WTC11 (cell line): Measurements from ENCODE around the gene YWHAQ. TPM values are rescaled to one million over a fixed set of nuclear protein-coding genes. Genes with fewer than 3 reads are reported as not detected.

Source experiments
- ATAC-seq: fragments of 200-7000 bp; cut with Tn5 transposase; 2 replicates; pipeline ENCODE4 v1.10.0; 2021; ENCODE audit warnings: mild to moderate bottlenecking, moderate library complexity
- CTCF ChIA-PET: fragments of 300-600 bp; sonication (Branson Sonifier 250); formaldehyde crosslinking; loops from one replicate; lab custom pipeline; 2021; ENCODE audit warnings: antibody characterized with exemption; lab: Charles Lee
- POLR2A ChIA-PET: fragments of 350-600 bp; sonication (Branson Sonifier 250); formaldehyde crosslinking; loops from one replicate; lab custom pipeline; 2021; ENCODE audit warnings: antibody characterized with exemption; lab: Charles Lee
- DNase-seq: peaks from one replicate; pipeline ENCODE4 v3.0.0; 2021; ENCODE audit warnings: low spot score
- H3K27ac Mint-ChIP-seq: 2 replicates; pipeline ENCODE4 v1.8.0; 2021; ENCODE audit warnings: mixed read lengths
- H3K27me3 Mint-ChIP-seq: 2 replicates; pipeline ENCODE4 v1.8.0; 2021; ENCODE audit warnings: low read depth, mild to moderate bottlenecking, moderate library complexity, mixed read lengths
- H3K36me3 Mint-ChIP-seq: 2 replicates; pipeline ENCODE4 v1.8.0; 2021; ENCODE audit warnings: mixed read lengths
- H3K4me1 Mint-ChIP-seq: 2 replicates; pipeline ENCODE4 v1.8.0; 2022; ENCODE audit warnings: mixed read lengths
- H3K4me3 Mint-ChIP-seq: 2 replicates; pipeline ENCODE4 v1.8.0; 2021; ENCODE audit warnings: mild to moderate bottlenecking, moderate library complexity, mixed read lengths
- H3K9me3 Mint-ChIP-seq: 2 replicates; pipeline ENCODE4 v1.8.0; 2021; ENCODE audit warnings: mixed read lengths
- ATF6 ChIP-seq: sonication (generic); formaldehyde crosslinking; IDR thresholded peaks from 2 replicates; pipeline ENCODE4 v1.8.1; 2023; ENCODE audit warnings: mild to moderate bottlenecking, missing genetic modification reagents
- CTCF ChIP-seq: fragments of 200-600 bp; IDR thresholded peaks from 2 replicates; pipeline ENCODE4 v1.8.0; 2022; ENCODE audit warnings: antibody characterized with exemption
- EMX1 ChIP-seq: fragments of 250-450 bp; sonication (Bioruptor Pico); IDR thresholded peaks from 2 replicates; pipeline ENCODE4 v1.8.0; 2021; ENCODE audit warnings: mild to moderate bottlenecking
- ERG ChIP-seq: fragments of 250-450 bp; sonication (Bioruptor Pico); IDR thresholded peaks from 2 replicates; pipeline ENCODE4 v1.8.0; 2021; ENCODE audit warnings: mild to moderate bottlenecking
- JAZF1 ChIP-seq: fragments of 250-450 bp; sonication (Bioruptor Pico); IDR thresholded peaks from 2 replicates; pipeline ENCODE4 v1.9.0; 2021; ENCODE audit warnings: moderate library complexity, mild to moderate bottlenecking, inconsistent platforms
- KAT7 ChIP-seq: sonication (generic); formaldehyde crosslinking; IDR thresholded peaks from 2 replicates; pipeline ENCODE4 v1.8.1; 2023; ENCODE audit warnings: missing genetic modification reagents, mild to moderate bottlenecking, borderline replicate concordance
- MYBL2 ChIP-seq: sonication (generic); formaldehyde crosslinking; IDR thresholded peaks from 2 replicates; pipeline ENCODE4 v1.8.1; 2023; ENCODE audit warnings: mild to moderate bottlenecking, moderate library complexity, missing genetic modification reagents
- NR2C2 ChIP-seq: sonication (generic); formaldehyde crosslinking; IDR thresholded peaks from 2 replicates; pipeline ENCODE4 v1.8.0; 2022; ENCODE audit warnings: mild to moderate bottlenecking, missing genetic modification reagents
- NR3C1 ChIP-seq: sonication (generic); formaldehyde crosslinking; conservative IDR thresholded peaks from 2 replicates; pipeline ENCODE4 v1.8.1; 2023; ENCODE audit warnings: low read depth, mild to moderate bottlenecking, missing genetic modification reagents
- RELA ChIP-seq: sonication (generic); formaldehyde crosslinking; IDR thresholded peaks from 2 replicates; pipeline ENCODE4 v1.8.1; 2022; ENCODE audit warnings: missing genetic modification reagents, mild to moderate bottlenecking, borderline replicate concordance
- RORB ChIP-seq: fragments of 250-450 bp; sonication (Bioruptor Pico); IDR thresholded peaks from 2 replicates; pipeline ENCODE4 v1.9.0; 2021; ENCODE audit warnings: mild to moderate bottlenecking
- ZNF263 ChIP-seq: sonication (generic); formaldehyde crosslinking; IDR thresholded peaks from 2 replicates; pipeline ENCODE4 v1.8.1; 2022; ENCODE audit warnings: low read depth, mild to moderate bottlenecking, moderate library complexity, missing genetic modification reagents
- ZNF317 ChIP-seq: sonication (generic); formaldehyde crosslinking; IDR thresholded peaks from 2 replicates; pipeline ENCODE4 v1.8.1; 2023; ENCODE audit warnings: low read depth, mild to moderate bottlenecking, moderate library complexity, missing genetic modification reagents, borderline replicate concordance
- ZNF423 ChIP-seq: fragments of 250-450 bp; sonication (Bioruptor Pico); IDR thresholded peaks from 2 replicates; pipeline ENCODE4 v2.1.2; 2022; ENCODE audit warnings: mild to moderate bottlenecking, moderate library complexity
- total RNA-seq: library from RNA; stranded (reverse); gene quantifications from 3 replicates; pipeline ENCODE4 v1.2.3, GENCODE V29; 2021
- TF ChIP-seq, protein P1 (sequence below): sonication (generic); formaldehyde crosslinking; IDR thresholded peaks from 2 replicates; pipeline ENCODE4 v1.8.1; 2022; ENCODE audit warnings: low read depth, mild to moderate bottlenecking, moderate library complexity, missing genetic modification reagents, borderline replicate concordance
- TF ChIP-seq, protein P2 (sequence below): sonication (generic); formaldehyde crosslinking; IDR thresholded peaks from 2 replicates; pipeline ENCODE4 v1.8.0; 2023; ENCODE audit warnings: missing genetic modification reagents
- TF ChIP-seq, protein P3 (sequence below): sonication (generic); formaldehyde crosslinking; IDR thresholded peaks from 2 replicates; pipeline ENCODE4 v1.8.1; 2022; ENCODE audit warnings: mild to moderate bottlenecking, missing genetic modification reagents, moderate library complexity, borderline replicate concordance
- TF ChIP-seq, protein P4 (sequence below): sonication (generic); formaldehyde crosslinking; IDR thresholded peaks from 2 replicates; pipeline ENCODE4 v1.8.0; 2022; ENCODE audit warnings: missing genetic modification reagents

YWHAQ gene
- total RNA-seq, 1 experiment from 2014 or later: 395 TPM

- Mint-ChIP-seq H3K36me3 (no peaks in the 10 kb centered on the region), H3K27me3 (peaks cover 3% of the 10 kb centered on the region), H3K27ac (no peak overlapping the region), H3K4me3 (no peak overlapping the region), H3K9me3 (no peaks in the 10 kb centered on the region), H3K4me1 (peaks cover 16% of the 10 kb centered on the region)
- POLR2A ChIA-PET: no interaction called here
- TF ChIP-seq NR2C2 (CRISPR knock-in tag) (no peak), RELA (CRISPR knock-in tag) (no peak)
- TF ChIP-seq, protein P1, sequence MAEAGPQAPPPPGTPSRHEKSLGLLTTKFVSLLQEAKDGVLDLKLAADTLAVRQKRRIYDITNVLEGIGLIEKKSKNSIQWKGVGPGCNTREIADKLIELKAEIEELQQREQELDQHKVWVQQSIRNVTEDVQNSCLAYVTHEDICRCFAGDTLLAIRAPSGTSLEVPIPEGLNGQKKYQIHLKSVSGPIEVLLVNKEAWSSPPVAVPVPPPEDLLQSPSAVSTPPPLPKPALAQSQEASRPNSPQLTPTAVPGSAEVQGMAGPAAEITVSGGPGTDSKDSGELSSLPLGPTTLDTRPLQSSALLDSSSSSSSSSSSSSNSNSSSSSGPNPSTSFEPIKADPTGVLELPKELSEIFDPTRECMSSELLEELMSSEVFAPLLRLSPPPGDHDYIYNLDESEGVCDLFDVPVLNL: no peak
- no peak for ATAC-seq
- CTCF ChIA-PET: no interaction called here
- no peak for DNase-seq
Measured at GRCh38 chr2:9644603-9645002, 13.8 kb upstream of the YWHAQ start.

GRCh38 chr2:9644021-9644420 lies 13.2 kb upstream of the YWHAQ start:
- ATAC-seq: no peak
- Mint-ChIP-seq H3K4me3 (no peak overlapping the region), H3K4me1 (peaks cover 10% of the 10 kb centered on the region), H3K27ac (no peak overlapping the region), H3K36me3 (no peaks in the 10 kb centered on the region), H3K9me3 (no peaks in the 10 kb centered on the region)
- no peak for DNase-seq
- CTCF ChIA-PET: no interaction called here
- TF ChIP-seq RORB (CRISPR knock-in tag) (no peak), JAZF1 (CRISPR knock-in tag) (no peak), CTCF (no peak), EMX1 (CRISPR knock-in tag) (no peak), ZNF317 (CRISPR knock-in tag) (no peak), KAT7 (CRISPR knock-in tag) (no peak), ERG (CRISPR knock-in tag) (no peak), ZNF423 (CRISPR knock-in tag) (no peak), NR3C1 (no peak), MYBL2 (CRISPR knock-in tag) (no peak), ZNF263 (CRISPR knock-in tag) (no peak), ATF6 (CRISPR knock-in tag) (no peak)
- TF ChIP-seq, protein P2, sequence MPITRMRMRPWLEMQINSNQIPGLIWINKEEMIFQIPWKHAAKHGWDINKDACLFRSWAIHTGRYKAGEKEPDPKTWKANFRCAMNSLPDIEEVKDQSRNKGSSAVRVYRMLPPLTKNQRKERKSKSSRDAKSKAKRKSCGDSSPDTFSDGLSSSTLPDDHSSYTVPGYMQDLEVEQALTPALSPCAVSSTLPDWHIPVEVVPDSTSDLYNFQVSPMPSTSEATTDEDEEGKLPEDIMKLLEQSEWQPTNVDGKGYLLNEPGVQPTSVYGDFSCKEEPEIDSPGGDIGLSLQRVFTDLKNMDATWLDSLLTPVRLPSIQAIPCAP (CRISPR knock-in tag): no peak
- TF ChIP-seq, protein P3, sequence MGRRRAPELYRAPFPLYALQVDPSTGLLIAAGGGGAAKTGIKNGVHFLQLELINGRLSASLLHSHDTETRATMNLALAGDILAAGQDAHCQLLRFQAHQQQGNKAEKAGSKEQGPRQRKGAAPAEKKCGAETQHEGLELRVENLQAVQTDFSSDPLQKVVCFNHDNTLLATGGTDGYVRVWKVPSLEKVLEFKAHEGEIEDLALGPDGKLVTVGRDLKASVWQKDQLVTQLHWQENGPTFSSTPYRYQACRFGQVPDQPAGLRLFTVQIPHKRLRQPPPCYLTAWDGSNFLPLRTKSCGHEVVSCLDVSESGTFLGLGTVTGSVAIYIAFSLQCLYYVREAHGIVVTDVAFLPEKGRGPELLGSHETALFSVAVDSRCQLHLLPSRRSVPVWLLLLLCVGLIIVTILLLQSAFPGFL (CRISPR knock-in tag): no peak
- TF ChIP-seq, protein P4, sequence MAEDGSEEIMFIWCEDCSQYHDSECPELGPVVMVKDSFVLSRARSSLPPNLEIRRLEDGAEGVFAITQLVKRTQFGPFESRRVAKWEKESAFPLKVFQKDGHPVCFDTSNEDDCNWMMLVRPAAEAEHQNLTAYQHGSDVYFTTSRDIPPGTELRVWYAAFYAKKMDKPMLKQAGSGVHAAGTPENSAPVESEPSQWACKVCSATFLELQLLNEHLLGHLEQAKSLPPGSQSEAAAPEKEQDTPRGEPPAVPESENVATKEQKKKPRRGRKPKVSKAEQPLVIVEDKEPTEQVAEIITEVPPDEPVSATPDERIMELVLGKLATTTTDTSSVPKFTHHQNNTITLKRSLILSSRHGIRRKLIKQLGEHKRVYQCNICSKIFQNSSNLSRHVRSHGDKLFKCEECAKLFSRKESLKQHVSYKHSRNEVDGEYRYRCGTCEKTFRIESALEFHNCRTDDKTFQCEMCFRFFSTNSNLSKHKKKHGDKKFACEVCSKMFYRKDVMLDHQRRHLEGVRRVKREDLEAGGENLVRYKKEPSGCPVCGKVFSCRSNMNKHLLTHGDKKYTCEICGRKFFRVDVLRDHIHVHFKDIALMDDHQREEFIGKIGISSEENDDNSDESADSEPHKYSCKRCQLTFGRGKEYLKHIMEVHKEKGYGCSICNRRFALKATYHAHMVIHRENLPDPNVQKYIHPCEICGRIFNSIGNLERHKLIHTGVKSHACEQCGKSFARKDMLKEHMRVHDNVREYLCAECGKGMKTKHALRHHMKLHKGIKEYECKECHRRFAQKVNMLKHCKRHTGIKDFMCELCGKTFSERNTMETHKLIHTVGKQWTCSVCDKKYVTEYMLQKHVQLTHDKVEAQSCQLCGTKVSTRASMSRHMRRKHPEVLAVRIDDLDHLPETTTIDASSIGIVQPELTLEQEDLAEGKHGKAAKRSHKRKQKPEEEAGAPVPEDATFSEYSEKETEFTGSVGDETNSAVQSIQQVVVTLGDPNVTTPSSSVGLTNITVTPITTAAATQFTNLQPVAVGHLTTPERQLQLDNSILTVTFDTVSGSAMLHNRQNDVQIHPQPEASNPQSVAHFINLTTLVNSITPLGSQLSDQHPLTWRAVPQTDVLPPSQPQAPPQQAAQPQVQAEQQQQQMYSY (CRISPR knock-in tag): no peak
- TF ChIP-seq, all 79 proteins: peak for 0
- POLR2A ChIA-PET: interaction anchor here (1.4 kb wide), 1 partner anchor 14 kb away, joined by 3 read pairs; no protein-coding TSS in a partner anchor
- peaks cover 3% of the 10 kb centered on the region for H3K27me3 Mint-ChIP-seq
